Lower lobe of right lung (tissue), 2 donors: ENCODE measurements around the gene CHST8. TPM values are rescaled to one million over a fixed set of nuclear protein-coding genes. Genes with fewer than 3 reads are reported as not detected.

Source experiments
- ATAC-seq, 2 donors: fragments of 200-7000 bp; cut with Tn5 transposase; one replicate each; pipeline ENCODE4 v1.9.1; 2020 to 2022; ENCODE audit warnings: mild to moderate bottlenecking in 2 of 2, moderate library complexity in 2 of 2
- DNase-seq: peaks from one replicate; pipeline ENCODE4 v3.0.0-alpha.2; 2020
- H3K27ac ChIP-seq: fragments of 200-600 bp; one replicate; pipeline ENCODE4 v1.8.0; 2022
- H3K27me3 ChIP-seq: fragments of 200-600 bp; one replicate; pipeline ENCODE4 v1.8.0; 2022; ENCODE audit warnings: low read depth
- H3K36me3 ChIP-seq: fragments of 200-600 bp; one replicate; pipeline ENCODE4 v1.8.0; 2022; ENCODE audit warnings: mild to moderate bottlenecking
- H3K4me1 ChIP-seq: fragments of 200-600 bp; one replicate; pipeline ENCODE4 v1.8.0; 2022
- H3K4me3 ChIP-seq: fragments of 200-600 bp; one replicate; pipeline ENCODE4 v1.8.0; 2022; ENCODE audit warnings: mild to moderate bottlenecking
- H3K9me3 ChIP-seq: fragments of 200-600 bp; one replicate; pipeline ENCODE4 v1.8.0; 2022
- intact Hi-C: fragments of 100-400 bp; cut with DNase I; formaldehyde crosslinking; loops from one replicate; pipeline ENCODE4 v1.11.0; 2022
- total RNA-seq: library from RNA; stranded (reverse); fragmentation: NEBNext Ultra II Directional; extraction: Animal tissue kit (Norgen Biotek cat#: 25700); gene quantifications from one replicate; pipeline ENCODE4 v1.2.1, GENCODE V29; 2021
- TF ChIP-seq, protein P1 (sequence below): fragments of 200-600 bp; IDR thresholded peaks from one replicate; pipeline ENCODE4 v1.8.0; 2022; ENCODE audit warnings: antibody characterized with exemption, mild to moderate bottlenecking
- donor health status: DM: no; HTN: yes; CAD: no; lungs with severe emphysema.

The CHST8 gene
- total RNA-seq, 1 donor from 2014 or later = not detected

DNA sequence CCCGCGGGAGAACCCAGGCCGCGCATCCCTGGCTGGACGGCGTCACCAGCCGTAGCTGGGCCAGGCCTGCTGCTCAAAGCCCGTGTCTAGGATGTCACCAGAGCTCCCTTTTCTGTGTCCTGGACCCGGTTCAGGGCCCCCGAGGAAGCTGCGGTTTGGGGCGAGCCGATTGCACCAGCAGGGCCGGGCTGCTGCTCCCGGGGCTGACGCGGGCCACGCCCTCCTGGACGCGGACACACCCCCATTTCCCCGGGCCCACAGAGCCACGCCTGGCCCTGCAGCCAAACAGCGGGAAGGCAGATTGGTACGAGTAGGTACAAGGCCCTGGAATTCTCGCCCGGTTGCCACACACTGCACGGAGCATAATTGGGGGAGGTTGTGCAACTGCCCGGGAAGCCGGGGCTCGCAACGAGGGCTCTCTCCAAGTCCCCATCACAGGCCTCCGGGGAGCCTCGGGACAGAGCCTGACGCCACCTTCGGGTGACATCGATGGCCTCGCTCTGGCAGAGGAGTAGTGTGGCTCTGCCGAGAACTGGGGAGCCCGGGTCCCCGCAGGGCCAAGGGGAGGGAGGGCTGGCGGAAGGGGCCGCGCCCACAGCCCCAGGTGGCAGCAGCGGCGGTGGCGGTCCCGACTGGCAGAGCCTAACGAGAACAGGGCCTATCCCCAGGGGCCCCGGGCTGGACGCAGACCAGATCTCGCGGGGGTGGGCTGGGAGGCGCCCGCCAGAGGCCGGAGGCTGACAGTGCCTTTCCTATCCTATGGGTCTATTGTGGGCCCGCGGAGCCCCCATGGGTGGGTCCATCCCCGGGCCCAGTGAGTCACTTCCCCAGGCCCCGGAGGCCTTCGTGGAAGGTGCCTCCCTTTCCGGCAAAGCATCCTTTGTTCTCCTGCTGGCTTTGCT lies 198.4 kb downstream of the CHST8 start:
- H3K4me1 ChIP-seq = peaks cover 41% of the 10 kb centered on the region
- DNase-seq = peak; percentile 93
- H3K9me3 ChIP-seq = no peaks in the 10 kb centered on the region
- intact Hi-C loops = no loop called here
- no peaks in the 10 kb centered on the region for H3K27me3 ChIP-seq
- TF ChIP-seq, protein P1, sequence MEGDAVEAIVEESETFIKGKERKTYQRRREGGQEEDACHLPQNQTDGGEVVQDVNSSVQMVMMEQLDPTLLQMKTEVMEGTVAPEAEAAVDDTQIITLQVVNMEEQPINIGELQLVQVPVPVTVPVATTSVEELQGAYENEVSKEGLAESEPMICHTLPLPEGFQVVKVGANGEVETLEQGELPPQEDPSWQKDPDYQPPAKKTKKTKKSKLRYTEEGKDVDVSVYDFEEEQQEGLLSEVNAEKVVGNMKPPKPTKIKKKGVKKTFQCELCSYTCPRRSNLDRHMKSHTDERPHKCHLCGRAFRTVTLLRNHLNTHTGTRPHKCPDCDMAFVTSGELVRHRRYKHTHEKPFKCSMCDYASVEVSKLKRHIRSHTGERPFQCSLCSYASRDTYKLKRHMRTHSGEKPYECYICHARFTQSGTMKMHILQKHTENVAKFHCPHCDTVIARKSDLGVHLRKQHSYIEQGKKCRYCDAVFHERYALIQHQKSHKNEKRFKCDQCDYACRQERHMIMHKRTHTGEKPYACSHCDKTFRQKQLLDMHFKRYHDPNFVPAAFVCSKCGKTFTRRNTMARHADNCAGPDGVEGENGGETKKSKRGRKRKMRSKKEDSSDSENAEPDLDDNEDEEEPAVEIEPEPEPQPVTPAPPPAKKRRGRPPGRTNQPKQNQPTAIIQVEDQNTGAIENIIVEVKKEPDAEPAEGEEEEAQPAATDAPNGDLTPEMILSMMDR = peak; percentile 23
- peak overlapping the region; percentile 91 for H3K27ac ChIP-seq
- no peaks in the 10 kb centered on the region for H3K36me3 ChIP-seq
- H3K4me3 ChIP-seq = peak overlapping the region; percentile 63
- ATAC-seq = peak; percentile 94 to 95

DNA sequence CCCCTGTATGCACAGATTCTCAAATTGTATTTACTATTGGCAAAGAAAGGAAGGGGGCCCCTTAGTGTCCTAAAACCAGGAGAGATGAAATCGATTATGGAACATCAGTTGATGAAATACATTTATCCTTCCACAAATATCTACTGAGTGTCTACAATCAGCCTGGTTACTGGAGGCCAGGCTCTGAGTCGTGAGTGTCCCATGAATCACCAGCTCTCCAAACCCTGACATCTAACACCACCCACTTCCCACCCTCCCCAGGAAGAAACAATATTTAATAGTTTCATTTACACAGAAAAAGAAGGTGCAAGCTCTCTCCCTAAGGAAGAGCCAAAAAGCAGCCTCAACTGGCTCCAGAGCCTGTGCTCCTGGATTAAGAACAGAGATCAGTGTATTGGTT lies 200.1 kb downstream of the CHST8 start:
- H3K4me1 ChIP-seq = peaks cover 28% of the 10 kb centered on the region
- no peak overlapping the region for H3K4me3 ChIP-seq
- no peaks in the 10 kb centered on the region for H3K36me3 ChIP-seq
- DNase-seq (no peak), ATAC-seq (no peak)
- intact Hi-C loops = no loop called here
- H3K27ac ChIP-seq = no peak overlapping the region
- H3K9me3 ChIP-seq = no peaks in the 10 kb centered on the region
- TF ChIP-seq, protein P1 = no peak
- no peaks in the 10 kb centered on the region for H3K27me3 ChIP-seq

Other genes with a start within 250 kb of the CHST8 start
- gene CEBPG, start 248.2 kb upstream of the CHST8 start, total RNA-seq = 29.6 TPM
- gene PEPD, start 100.2 kb upstream of the CHST8 start, total RNA-seq = 94.0 TPM
- 27.0 TPM for gene KCTD15, start 174.9 kb downstream of the CHST8 start, total RNA-seq